HTERT RPE-1 (cell line): ENCODE data around the gene SGCA.

ENCODE experiments used
- in situ Hi-C: fragments of 300-500 bp; cut with MboI; formaldehyde crosslinking; loops from 4 replicates; pipeline ENCODE4 v1.14.3; 2020; ENCODE audit warnings: low sequenced_read_pairs

Gene SGCA

DNA sequence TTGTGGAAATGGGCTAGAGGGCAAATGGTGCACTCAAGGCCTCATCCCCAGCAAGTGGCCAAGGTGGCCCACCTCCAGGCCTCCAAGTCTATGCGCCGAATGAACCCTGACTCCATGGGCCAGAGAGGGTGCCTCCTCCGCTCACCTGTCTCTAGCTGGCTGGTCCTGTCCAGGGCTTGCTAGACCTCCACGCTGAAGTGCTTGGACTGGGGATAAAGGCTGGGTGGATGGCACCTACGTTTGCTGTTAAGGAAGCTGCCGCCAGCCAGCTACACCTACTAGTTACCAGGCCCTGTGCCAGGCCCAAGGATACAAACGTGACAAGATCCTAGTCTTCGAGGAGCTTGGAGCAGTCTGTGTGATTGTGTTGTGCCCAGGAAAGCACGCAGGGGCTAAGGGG lies 739 bp upstream of the SGCA start:
- in situ Hi-C loops = no loop called here

DNA sequence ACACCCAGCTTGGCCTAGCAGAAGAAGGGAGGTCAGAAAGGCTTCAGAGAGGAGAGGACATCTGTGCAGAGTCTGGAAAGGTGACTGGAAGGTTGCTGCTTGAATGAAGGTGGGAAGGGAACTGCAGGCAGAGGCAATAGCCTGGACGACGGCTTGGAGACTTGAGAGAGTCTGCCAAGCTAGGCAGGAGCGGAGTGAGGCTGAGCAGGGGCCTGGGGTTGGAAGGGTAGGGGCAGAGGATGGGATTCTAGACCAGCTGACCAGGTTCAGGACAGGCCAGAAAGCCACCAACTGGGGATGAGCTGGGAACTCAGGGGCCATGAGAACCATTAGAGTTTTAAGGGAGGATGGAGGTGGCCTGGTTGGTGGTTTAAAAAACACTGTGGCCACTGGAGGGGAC lies 339 bp upstream of the SGCA start:
- in situ Hi-C loops = no loop called here

DNA sequence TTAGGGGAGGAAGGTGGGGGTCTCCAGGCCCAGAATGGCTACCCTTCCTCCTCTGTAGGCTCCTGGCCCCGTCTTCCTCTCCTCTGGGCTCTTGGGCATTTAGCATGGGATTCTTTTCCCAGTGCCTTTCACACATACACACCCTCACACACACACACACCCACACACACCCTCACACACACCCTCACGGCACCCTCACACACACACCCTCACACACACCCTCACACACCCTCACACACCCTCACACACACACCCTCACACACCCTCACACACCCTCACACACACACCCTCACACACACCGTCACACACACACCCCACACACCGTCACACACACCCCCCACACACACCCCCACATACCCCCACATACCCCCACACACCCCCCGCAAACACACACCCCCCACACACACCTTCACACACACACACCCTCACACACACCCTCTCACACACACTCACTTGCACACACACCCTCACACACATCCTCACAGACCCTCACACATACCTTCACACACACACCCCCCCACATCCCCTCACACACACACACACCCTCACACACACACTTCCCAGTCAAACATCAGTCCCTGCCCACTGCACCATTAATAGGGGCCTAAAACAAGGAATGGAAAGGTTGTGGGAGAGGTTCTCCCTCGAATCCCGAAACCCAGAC lies 845 bp downstream of the SGCA start:
- in situ Hi-C loops = no loop called here

DNA sequence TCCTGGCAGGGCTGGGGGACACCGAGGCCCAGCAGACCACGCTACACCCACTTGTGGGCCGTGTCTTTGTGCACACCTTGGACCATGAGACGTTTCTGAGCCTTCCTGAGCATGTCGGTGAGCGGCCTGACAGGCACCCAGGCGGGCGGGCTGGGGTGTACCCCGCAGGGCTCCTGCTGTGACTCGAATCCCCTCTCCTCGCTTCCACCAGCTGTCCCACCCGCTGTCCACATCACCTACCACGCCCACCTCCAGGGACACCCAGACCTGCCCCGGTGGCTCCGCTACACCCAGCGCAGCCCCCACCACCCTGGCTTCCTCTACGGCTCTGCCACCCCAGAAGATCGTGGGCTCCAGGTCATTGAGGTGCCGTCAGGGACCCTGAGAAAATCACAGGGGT lies 1.6 kb downstream of the SGCA start:
- in situ Hi-C loops = no loop called here

DNA sequence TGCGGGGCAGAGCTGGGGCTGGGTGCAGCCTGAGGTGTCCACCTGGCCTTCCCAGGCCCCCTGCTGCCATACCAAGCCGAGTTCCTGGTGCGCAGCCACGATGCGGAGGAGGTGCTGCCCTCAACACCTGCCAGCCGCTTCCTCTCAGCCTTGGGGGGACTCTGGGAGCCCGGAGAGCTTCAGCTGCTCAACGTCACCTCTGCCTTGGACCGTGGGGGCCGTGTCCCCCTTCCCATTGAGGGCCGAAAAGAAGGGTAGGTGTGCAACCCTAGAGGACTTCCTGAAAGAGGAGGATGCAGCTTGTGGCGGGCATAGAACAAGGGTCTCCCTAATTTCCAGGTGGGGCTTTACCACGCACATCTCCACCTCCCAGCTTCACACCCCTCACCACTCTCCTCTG lies 2.5 kb downstream of the SGCA start:
- in situ Hi-C loops = no loop called here

DNA sequence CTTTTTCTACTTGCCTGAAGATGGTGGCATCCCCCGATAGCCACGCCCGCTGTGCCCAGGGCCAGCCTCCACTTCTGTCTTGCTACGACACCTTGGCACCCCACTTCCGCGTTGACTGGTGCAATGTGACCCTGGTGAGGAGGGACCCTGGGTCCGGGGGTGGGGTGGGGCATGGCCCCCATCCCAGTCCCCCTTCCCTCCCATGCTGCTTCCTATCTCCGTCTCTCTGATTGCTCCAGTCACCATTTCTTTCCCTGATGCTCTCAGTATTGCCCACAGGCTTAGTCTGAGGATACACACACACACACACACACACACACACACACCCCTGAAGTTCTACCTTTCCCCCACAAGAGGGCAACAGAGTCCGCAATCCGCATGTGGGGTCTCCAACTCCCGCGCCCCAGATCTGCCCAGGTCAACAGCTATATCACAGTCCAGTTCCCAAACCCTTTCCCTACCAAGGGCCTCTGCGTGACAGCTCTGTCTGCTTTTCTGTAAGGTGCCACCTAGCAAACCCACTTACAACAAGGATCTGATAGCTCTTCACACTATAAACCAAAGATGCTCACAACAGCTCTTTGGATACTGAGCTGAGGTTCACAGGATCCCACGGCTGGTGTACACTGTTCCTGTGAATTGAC lies 3.4 kb downstream of the SGCA start:
- in situ Hi-C loops = no loop called here

DNA sequence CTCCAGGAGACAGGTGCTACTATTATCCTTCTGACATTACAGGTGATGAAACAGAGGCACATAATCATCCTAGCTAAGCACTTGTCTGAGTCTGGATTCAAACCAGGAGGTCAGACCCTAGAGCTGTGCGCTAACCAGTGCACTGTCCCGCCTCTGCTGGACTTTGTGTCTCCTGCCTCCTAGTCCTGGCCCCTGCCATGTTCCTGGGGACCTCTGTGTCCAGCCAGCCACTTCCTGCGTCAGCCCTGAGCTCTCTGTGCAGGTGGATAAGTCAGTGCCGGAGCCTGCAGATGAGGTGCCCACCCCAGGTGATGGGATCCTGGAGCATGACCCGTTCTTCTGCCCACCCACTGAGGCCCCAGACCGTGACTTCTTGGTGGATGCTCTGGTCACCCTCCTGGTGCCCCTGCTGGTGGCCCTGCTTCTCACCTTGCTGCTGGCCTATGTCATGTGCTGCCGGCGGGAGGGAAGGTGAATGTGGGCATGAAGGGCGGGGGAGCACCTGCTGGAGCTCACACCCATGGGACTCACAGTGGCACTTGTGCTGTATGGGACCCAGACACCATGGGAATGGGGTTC lies 4.2 kb downstream of the SGCA start:
- in situ Hi-C loops = no loop called here

DNA sequence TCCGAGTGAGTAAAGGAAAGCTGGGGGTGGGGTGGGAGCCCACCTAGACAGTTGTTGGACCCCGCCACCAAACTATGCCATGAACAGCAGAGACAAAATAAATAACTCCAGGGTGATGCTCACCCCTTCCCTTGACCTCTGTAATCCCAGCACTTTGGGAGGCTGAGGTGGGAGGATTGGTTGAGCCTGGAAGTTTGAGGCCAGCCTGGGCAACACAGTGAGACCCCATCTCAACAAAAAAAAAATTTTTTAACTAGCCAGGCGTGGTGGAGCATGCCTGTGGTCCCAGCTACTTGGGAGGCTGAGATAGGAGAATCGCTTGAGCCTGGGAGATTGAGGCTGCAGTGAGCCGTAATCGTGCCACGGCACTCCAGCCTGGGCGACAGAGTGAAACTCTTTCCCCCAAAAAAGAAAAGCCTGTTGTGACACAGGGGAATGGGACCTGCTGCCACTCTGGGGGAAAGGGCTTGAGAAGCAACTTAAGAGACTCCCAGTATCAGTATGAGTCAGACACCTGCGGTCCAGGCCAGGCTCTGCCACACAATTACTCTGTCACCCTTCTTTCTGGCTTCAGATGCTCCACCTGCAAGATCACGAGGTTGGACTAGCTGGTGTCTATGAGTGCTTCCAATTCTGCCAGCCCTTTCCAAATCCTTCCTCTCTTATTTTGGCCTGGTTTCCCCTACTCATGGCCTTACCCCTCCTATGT lies 5.0 kb downstream of the SGCA start:
- in situ Hi-C loops = no loop called here

DNA sequence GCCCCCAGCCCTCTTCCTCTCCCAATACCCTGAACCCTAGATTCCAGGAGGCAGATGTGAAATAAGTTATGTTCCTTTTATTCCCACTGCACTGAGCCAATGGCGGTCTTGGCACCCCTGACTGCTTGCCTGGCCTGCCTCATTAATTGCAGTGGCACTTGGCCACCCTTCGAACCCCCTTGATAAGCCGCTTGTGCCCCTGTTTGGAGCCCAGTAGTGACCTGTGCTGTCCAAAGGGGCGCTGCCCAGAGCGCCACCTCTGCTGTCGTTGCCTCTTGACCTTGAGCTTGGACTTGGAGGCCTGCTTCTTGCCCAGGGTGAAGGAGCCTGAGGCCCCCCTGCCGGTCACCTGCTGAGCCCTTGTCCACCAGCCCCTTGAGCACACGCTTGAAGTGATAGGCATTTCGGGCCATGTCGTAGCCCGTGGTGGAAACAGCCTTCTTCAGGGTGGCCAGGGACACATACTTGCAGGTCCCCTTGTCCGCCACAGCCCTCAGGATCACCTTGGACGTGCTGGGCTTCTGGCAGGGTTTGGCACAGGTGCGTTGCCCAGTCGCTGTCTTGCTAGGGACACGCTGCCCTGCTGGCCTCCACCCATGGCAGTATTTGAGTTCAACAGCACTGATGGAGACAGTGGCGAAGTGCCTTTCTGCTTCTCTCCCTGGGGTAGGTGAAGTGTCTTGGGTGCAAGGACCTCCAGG lies 5.7 kb downstream of the SGCA start:
- in situ Hi-C loops = no loop called here

DNA sequence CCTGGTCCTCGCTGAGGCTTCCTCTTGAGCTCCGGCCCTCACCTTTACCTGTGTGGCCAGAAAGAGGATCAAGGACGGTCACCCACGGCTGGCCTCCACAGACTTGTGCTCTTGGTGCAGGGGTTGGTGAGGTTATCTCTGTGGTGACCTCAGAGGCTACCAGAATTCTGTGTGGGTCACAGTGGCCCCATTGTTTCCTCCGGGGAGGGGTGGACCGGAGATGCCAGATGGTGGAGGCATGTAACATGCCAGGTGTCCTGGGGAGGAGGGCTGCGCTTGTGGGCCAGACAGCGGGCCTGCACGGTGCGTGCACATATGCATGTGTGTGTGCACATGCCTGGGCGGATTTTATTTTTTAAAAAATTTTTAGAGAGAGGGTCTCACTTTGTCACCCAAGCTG lies 6.3 kb downstream of the SGCA start:
- in situ Hi-C loops = no loop called here

DNA sequence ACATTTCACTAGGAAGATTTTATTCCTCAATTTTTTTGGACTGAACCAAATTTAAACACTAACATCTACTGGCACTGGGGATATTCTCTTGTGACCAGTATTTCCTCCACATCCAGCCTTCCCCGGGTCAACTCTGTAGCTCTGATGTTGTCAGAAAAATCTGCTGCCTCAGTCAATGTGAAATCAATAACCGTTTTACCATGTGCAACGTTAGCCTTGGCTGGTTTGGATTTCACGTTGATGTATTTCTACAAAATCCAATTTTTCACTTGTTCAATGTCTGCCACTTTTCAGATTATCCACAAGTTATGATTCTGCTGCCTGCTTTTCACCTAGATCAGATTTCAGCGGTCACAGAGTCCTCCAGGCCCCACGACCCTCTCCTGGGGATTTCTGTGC lies 7.1 kb downstream of the SGCA start:
- in situ Hi-C loops = no loop called here

DNA sequence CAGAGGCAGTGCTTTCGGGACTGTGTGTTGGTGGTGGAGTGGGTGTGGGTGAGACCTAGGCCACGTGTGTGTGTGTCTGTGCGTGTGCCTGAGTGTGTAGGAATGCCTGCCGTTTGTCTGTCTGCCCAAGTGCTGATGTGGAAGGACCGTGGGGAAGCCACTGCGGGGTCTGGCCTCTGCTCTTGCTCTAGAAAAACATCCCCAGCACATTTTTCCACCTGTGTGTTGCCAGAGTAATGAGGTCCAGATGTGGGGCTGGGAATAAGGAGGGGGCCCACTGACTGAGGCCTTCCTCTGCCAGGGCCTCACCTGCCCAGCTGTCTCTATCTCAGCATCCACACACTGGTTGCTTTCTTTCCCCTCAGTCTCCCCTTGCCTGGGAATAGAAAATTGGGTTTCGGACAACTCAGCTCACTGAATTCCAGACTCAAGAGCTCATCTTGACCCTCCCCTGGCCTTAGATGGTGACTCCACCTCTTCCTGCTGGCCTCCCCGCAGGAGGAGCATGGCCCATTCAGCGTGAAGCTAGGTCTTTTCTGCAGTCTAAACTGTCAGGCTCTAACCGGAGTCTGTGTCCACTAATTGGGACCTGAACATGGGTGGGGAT lies 7.6 kb downstream of the SGCA start:
- in situ Hi-C loops = no loop called here

DNA sequence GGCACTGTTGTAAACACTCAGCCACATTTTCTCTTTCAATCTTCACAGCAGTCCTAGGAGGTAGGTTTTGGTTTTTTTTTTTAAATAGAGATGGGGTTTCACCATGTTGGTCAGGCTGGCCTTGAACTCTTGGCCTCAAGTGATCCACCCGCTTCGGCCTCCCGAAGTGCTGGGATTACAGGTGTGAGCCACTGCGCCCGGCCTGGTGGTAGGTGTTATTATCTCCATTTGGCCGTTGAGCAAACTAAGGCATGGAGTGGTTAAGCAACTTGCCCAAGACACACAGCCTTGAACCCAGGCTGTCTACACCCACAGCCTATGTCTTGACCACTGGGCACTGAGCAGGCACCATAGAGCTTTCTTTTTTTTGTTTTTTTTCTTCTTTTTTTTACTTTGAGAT lies 8.6 kb downstream of the SGCA start:
- in situ Hi-C loops = no loop called here

DNA sequence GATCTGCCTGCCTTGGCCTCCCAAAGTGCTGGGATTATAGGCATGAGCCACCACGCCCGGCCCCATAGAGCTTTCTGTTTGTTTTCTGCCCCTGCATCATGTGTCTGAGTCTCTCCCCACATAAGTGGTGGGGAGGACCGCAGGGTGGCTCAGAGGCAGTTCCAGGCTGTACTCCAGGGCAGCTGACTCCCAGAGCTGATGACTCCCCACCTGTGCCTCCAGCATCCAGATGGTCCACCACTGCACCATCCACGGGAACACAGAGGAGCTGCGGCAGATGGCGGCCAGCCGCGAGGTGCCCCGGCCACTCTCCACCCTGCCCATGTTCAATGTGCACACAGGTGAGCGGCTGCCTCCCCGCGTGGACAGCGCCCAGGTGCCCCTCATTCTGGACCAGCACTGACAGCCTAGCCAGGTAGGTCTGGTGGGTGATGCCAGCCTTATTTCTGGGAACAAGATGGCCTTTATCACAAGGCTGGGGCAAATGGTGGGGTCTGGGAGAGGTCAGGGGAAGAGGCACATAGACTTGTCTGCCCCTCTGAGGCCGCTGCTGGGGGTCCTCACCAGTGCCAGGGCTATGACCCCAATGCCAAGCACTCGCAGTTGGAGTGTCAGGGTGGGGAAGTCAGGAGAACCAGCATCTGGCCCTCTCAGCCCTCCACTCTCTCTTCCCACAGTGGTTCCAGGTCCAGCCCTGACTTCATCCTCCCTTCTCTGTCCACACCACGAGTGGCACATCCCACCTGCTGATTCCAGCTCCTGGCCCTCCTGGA lies 9.4 kb downstream of the SGCA start:
- in situ Hi-C loops = no loop called here

DNA sequence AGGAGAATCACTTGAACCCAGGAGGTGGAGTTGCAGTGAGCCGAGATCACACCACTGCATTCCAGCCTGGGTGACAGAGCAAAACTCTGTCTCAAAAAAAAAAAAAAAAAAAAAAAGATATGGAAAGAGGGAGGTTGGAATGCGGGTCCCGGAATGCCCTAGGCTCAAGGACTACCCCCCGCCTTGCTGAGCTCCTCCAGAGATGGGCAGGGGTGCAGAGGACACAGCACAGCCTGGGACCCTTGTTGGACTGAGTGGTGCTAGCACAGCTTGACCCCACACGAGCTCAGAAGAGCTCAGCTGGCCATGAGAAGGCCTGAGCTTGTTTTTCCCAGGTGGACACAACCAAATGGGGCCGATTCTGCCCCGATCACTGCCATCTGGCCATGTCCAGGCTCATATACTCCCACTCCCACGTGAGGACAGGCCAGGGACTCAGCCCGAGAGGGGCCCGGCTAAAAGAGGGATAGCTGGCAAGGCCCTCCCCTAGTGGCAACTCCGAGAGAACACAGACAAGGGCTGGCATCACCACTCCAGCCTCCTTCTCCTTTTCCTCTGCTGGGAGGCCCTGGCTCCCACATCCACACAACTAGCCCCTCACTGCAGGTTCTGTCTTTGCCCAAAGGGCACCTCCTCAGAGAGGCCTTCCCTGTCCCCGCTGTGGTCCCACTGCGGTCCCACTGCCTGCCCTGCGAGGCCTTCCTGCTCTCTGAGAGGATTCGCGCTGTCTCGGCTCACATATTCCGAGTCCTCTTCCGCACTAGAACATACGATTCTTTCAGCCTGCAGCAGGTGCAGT lies 11.0 kb downstream of the SGCA start:
- in situ Hi-C loops = no loop called here

DNA sequence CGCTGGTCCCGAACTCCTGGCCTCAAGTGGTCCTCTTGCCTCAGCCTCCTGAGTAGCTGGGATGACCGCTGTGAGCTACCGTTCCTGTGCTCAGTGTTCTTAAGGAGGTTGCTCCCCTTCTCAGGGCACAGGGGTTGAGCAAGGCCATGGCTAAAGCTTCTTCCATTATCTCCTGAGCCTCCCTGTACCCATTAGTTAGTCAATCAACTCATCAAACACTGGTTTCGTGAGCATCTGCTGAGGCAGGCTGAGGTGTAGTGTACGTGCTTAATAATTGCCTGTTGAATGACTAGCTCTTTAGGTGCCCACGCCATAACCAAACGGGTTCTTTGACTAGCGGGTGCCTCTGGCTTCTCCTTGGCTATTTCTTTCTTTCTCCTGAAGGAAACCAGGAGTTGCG lies 11.7 kb downstream of the SGCA start:
- in situ Hi-C loops = no loop called here

DNA sequence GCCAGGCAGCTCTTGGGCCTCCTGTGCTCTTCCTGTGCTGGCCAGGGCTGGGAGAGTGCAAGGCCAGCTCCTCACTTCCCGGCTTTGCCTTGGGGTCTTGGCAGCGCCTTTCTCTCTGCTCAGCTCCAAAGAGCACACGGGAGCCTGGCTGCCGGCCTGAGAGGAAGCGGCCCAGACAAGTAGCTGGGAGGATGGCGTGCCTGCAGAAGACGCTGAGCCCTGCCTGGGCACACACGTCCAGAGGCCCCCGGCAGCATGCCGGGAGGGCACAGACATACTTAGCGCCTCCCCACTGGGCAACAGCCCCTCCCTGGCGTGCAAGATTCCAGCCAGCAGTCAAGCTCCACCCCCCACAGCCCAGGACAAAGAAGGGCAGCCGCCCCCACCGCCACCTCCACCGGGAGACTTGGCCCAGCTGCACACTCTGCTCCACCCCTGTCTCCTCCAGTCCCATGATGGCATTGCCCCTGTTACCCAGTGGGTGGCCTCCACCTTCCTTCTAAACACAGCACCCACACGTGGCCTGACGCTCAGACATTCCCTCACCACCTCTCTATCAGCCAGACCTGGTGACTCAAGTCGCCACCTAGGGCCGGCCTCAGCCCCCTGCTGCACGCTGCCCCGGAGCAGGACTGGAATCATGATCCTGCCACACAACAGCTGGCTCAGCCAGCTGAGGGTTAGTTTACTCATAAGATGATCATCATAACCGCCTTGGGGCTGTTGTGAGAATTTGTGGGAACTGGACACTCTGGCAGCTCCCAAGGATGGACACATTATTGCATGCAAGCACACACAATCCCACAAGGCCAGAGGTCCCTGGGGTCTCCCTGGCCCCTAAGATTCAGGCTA lies 12.4 kb downstream of the SGCA start:
- in situ Hi-C loops = no loop called here

DNA sequence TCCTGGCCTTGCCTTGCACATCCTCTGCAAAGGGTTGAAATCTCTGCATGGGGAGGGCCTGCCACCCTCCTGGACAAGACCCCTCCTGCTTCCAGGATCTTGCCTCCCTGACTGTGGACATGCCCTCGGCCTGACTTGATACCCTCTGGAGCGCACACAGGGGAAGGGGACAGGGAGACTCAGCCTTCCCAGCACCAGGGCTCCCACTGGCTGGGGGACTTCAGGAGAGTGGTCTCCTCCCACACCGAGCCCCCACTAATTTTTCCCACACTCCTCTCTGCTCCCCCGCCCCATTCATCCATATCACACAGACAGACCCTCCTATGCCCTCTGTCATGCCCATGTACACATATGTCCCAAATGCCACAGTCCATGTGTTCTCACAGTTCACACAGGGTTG lies 14.3 kb downstream of the SGCA start:
- in situ Hi-C loops = no loop called here

DNA sequence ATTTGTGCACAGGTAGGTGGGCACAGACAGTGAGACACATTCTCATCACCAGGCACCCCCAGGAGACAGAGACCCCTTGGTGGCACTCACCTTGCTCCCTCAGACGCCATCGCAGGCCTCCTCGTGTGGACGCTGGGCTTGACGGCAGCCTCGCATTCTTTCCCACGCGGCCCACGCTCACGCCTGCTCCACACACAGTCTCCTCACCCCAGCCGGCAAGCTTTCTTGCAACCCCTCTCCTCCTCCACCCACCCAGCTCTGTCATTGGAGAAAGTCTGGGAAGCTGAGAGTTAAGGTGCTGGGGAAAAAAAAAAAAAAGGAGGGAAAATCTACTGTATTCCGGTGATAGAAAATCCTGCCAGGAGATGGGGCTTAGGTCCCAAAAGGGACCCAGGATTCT lies 14.8 kb downstream of the SGCA start:
- in situ Hi-C loops = no loop called here
